ENCODE results near the gene NOSTRIN.
"Not testable (repeated sequence)": the region's sequence is repeated elsewhere in the genome, so short reads cannot be mapped to it uniquely, and the experiment has no call there.

The NOSTRIN gene

GRCh38 chr2:168801961-168802858 lies at the start of gene NOSTRIN:
NOSTRIN (plus strand) TSS chr2:168802637; CDS start chr2:168802647, 10 bp downstream.
- no peak for DNase-seq (ENCODE audit: low spot score)

GRCh38 chr2:168753765-168754329 lies 48.6 kb upstream of the NOSTRIN start:
- no peak for DNase-seq (ENCODE audit: low spot score)

- DNase-seq (ENCODE audit: low spot score) = no peak
Measured at GRCh38 chr2:168757223-168757622, 45.2 kb upstream of the NOSTRIN start.

GRCh38 chr2:168758970-168759820 lies 43.2 kb upstream of the NOSTRIN start:
- no peak for DNase-seq (ENCODE audit: low spot score)

GRCh38 chr2:168765401-168765800 lies 37.0 kb upstream of the NOSTRIN start:
- no peak for DNase-seq (ENCODE audit: low spot score)

GRCh38 chr2:168766600-168766999 lies 35.8 kb upstream of the NOSTRIN start:
- DNase-seq (ENCODE audit: low spot score) = no peak

GRCh38 chr2:168767258-168767657 lies 35.2 kb upstream of the NOSTRIN start:
- peak; percentile 43 for DNase-seq (ENCODE audit: low spot score)

- DNase-seq (ENCODE audit: low spot score) = not testable (repeated sequence)
Measured at GRCh38 chr2:168768357-168768756, 34.1 kb upstream of the NOSTRIN start.

- DNase-seq (ENCODE audit: low spot score) = no peak
Measured at GRCh38 chr2:168770796-168771195, 31.6 kb upstream of the NOSTRIN start.

GRCh38 chr2:168772704-168773103 lies 29.7 kb upstream of the NOSTRIN start:
- DNase-seq (ENCODE audit: low spot score) = no peak

GRCh38 chr2:168773128-168773527 lies 29.3 kb upstream of the NOSTRIN start:
- DNase-seq (ENCODE audit: low spot score) = no peak

GRCh38 chr2:168773719-168774521 lies 28.5 kb upstream of the NOSTRIN start:
- DNase-seq (ENCODE audit: low spot score) = peak; percentile 62

GRCh38 chr2:168775837-168776236 lies 26.6 kb upstream of the NOSTRIN start:
- no peak for DNase-seq (ENCODE audit: low spot score)

GRCh38 chr2:168780669-168781071 lies 21.8 kb upstream of the NOSTRIN start:
- no peak for DNase-seq (ENCODE audit: low spot score)

GRCh38 chr2:168781191-168781817 lies 21.1 kb upstream of the NOSTRIN start:
- no peak for DNase-seq (ENCODE audit: low spot score)

- no peak for DNase-seq (ENCODE audit: low spot score)
Measured at GRCh38 chr2:168782271-168782670, 20.2 kb upstream of the NOSTRIN start.

GRCh38 chr2:168784993-168785392 lies 17.4 kb upstream of the NOSTRIN start:
- no peak for DNase-seq (ENCODE audit: low spot score)

- no peak for DNase-seq (ENCODE audit: low spot score)
Measured at GRCh38 chr2:168787098-168787781, 15.2 kb upstream of the NOSTRIN start.

GRCh38 chr2:168787782-168788376 lies 14.6 kb upstream of the NOSTRIN start:
- no peak for DNase-seq (ENCODE audit: low spot score)

- DNase-seq (ENCODE audit: low spot score) = no peak
Measured at GRCh38 chr2:168789776-168790175, 12.7 kb upstream of the NOSTRIN start.
